GM19193 (cell line): ENCODE measurements around the gene KANSL1.

Experiments used
- POLR2A ChIP-seq: IDR thresholded peaks from 4 replicates; pipeline ENCODE4 v1.6.1; 2011; ENCODE audit not compliant: insufficient read depth, insufficient read length; ENCODE audit errors: extremely low read depth

KANSL1 gene

DNA sequence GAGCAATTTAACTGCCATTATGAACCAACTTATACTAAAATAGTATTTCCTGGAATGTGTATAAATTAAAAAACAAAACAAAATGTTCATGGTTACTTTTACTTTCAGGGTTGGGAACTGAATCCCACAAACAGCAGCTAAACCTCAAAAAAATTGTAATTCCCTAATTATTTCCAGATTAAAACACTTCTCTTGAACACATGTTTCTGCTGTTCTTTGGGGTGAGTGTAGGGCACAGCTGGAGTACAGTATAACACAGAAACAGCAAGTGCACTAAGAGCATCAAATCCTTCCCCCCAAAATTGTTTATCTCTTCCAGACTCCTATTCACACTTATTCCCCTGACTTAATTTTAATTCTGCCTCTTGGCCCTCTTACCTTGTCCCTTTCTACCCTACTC, 56.4 kb downstream of the KANSL1 start:
- no peak for TF ChIP-seq POLR2A

DNA sequence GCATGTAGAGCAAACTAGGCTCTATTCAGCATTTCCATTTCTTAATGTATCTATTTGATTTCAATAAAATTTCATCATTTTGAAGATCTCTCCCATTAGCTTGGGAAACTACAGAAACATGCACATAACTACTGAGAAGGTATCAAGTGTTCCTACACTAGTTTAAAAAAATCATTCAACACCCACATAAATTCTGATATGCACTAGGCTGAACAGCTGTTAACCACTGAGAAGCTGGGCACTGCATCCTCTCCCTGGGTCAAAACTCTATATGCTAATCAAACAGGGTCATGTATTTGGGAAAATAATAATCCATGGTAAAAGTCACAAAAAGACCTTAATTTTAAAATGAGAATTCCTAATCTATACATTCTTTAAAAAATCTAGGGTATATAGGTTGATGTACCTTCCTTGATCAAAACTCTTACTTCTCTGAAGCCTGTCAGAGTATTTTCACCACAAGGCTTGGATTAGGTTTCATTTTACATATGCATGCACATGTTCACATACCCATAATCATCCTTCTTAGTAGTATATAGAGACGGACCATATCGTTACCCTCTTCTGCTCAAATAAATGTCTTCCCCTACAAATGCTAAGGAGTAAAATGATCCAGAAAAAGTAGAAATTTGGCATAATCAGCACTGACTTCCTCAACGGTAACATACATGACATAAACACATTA, 57.2 kb downstream of the KANSL1 start:
- no peak for TF ChIP-seq POLR2A

DNA sequence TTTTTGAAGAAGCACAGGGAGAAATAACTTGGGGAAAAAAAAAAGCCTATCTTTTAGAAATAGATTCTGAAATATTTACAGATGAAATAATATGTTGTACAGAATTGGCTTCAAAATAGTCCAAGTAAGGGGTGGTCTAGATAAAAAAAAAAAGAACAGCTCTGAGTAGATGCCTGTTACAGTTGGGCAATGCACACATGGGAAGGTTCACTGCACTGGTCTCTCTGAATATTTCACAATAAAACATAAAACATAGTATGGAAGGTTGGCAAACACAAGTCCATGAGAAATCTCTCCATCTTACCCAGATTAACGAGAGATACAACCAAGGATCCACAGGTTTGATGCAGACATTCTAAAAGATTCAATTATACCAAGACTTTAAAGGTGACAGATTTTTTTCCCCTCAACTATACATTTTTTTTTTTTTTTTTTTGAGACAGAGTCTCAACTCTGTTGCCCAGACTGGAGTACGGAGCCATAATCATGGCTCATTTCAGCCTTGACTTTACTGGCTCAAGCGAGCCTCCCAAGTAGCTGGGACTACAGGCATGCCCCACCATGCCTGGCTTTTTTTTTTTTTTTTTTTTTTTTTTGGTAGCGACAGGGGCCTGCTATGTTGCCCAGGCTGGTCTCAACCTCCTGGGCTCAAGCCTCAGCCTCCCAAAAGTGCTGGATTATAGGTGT, 58.0 kb downstream of the KANSL1 start:
- no peak for TF ChIP-seq POLR2A

DNA sequence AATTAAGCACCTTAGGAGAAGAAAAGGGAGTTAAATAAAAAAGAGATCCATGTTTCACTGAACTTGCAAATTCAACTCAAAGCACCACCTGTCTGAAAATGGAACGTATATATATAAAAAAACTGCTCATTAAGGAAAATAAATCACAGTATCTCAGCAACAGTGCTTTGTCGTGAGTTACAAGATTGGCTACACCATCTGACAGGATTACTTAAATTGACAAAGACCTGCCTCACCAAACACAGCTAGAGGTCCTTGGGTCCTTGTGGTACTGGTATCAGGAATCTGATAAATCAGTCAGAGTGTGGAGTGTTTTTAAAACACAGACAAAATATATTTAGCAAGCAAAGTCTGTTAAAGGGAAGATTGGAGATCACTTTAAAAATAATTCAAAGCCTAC, 63.9 kb downstream of the KANSL1 start:
- TF ChIP-seq POLR2A = no peak

DNA sequence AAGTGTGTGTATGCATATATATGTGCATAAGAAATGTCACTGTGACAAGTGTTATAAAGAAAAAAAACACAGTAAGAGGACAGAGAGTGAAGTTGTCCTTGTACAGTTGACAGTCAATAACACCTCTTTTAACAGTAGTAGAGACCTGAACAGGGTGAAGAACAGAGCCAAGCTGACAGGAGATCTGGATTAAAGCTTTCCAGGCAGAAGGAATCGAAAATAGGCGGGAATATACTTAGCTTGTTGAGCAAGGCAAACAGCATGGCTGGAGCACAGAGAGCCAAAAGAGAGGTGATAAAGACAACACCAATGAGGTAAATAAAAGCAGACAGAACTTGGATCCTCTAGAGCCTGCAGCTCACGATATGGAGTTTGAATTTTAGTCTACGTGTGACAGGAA, 64.8 kb downstream of the KANSL1 start:
- no peak for TF ChIP-seq POLR2A

DNA sequence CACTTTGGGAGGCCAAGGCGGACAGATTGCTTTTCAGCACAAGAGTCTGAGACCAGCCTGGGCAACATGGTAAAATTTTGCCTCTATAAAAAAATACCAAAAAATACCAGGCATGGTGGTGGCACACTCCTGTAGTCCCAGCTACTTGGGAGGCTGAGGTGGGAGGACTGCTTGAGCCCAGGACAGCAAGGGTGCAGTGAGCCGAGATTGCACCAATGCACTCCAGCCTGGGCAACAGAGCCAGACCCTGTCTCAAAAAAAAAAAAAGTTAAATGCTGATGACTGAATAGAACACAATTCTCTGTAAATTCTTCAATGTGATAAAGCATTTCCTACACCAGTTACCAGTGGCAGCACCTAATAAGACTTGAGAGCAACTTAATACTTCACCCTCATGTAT, 65.7 kb downstream of the KANSL1 start:
- no peak for TF ChIP-seq POLR2A

DNA sequence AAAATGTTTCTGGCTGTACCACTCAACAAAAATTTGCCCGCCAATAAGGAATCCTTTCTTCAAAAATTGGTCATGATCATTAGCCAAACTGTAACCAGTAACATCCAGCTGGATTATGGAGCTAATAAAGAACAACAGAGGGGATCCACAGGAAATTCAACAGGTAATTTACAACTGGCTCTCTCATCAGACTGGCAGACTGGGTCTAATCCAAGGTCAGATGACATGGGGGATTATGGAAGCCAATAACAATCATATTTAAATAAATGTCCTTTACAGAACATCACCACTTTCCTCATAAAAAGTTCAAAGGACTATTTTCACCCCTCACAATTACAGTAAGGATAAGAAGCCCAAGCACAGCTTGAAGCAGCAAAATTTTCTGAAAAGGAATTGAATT, 66.4 kb downstream of the KANSL1 start:
- no peak for TF ChIP-seq POLR2A

DNA sequence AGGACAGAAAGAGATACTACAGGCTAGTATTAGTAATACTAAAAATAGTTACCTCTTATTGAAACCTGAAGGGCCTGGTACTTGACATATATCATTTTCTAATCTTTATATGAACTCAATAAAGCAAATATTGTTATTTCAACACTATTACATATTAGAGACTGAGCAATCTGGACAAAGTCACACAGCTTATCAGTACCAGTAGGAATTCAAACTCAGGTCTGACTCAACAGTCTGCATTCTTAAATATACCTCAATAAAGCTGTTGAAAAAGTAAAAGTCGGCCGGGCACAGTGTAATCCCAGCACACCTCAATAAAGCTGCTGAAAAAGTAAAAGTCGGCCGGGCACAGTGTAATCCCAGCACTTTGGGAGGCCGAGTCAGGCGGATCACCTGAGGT, 67.4 kb downstream of the KANSL1 start:
- no peak for TF ChIP-seq POLR2A

DNA sequence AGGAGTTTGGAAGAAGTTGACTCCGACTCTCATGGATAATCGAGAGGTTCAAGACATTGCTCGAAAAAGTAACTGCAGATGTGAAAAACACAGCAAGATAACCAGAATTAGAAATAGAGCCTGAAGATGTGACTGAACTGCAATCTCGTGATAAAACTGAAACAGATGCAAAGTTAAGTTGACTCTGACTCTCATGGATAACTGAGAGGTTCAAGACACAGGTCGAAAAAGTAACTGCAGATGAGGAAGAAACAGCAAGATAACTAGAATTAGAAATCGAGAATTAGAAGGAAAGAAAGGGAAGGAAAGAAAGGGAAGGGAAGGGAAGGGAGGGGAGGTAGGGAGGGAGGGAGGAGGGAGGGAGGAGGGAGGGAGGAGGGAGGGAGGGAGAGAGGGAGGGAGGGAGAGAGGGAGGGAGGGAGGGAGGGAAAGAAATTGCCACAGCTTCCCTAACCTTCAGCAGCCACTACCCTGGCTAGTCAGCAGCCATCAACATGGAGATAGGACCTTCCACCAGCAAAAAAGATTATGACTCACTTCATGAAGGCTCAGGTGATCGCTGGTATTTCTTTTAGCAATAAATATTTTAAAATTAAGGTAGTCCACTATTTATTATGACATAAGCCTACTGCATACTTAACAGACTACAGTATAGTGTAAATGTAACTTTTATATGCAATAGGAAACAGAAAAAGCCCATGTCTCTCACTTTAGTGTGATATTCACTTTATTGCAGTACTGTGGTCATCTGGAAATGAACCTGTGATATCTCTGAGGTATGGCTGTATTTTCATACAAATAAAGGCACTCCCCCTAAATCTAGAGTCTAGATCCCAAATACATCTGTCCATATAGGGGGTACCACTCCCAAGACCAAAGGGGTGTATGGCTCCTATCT, 68.3 kb downstream of the KANSL1 start:
- TF ChIP-seq POLR2A = no peak

DNA sequence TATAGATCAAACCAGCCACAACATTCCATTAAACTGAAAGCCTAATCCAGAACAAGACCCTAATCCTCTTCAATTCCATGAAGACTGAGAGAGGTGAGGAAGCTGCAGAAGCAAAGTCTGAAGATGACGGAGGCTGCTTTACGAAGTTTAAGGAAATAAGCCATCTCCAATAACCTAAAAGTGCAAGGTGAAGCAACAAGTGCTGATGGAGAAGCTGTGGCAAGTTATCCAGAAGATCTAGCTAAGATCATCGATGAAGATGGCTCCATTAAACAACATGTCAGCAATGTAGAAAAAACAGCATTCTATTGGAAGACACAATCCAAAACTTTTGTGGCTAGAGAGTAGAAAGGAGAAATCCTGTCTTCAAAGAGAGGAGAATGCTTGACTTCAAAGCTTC, 69.6 kb downstream of the KANSL1 start:
- TF ChIP-seq POLR2A = no peak

DNA sequence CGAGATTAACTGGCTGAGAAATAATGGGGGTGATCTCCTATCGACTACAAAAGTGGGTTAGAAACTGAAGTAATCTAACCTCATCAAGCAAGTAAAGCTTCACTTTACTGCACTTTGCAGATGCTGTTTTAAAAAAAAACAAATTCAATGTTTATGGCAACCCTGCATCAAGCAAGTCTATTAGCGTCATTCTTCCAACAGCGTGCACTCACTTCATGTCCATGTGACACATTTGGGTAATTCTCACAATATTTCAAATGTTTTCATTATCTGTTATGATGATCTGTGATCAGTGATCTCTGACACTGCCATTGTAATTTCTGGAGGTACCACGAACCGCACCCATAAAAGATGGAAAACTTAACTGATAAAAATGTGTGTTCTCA, 70.8 kb downstream of the KANSL1 start:
- TF ChIP-seq POLR2A = no peak

DNA sequence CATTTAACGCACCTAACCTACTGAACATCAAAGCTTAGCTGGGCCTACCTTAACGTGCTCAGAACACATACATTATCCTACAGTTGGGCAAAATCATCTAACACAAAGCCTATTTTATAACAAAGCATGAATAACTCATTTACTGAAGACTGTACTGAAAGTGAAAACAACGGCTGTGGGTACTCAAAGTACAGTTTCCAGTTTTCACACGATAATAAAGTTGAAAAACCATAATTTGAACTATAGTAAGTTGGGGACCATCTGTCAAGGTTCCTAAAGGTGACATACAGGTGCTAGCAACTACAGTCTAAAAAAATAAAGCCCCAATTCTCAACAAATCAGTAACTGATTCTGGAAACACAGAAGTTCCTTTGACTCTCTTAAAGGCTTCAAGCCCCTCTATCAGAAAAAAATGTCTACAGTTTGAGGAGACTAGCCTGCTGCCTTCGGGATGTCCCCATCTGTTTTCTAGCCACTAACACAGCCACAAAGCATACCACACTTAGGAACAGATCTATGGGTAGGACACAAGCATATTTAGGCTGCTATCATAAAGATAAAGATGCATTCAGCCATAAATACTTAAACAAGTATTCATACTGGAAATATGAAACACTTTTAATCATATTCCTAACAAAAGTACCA, 71.3 kb downstream of the KANSL1 start:
- no peak for TF ChIP-seq POLR2A

DNA sequence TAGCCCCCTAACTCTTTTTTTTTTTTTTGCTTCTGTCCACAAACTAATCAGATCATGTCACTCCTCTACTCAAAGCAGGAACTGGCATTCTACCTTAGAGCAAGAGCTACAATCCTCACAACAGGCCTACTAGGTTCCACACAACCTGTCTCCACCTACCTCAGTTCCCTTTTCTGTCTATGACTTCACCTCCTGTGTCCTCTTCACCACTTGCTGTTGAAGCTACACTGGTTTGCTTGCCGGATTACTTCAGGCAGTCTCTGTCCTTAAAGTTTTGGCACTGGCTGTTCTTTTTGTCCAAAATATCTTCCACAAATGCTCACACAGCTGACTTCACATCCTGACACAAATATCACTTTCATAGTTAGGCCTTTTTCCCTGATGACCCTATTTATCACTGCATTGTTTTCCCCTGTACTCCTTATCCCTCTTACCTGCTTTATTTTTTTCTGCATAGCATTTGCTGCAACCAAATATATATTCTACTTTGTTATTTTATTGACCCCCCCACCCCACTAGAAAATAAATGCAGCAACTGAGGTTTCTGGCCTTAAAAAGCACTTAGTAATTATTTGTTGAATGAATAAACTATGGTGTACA, 72.0 kb downstream of the KANSL1 start:
- TF ChIP-seq POLR2A = no peak

DNA sequence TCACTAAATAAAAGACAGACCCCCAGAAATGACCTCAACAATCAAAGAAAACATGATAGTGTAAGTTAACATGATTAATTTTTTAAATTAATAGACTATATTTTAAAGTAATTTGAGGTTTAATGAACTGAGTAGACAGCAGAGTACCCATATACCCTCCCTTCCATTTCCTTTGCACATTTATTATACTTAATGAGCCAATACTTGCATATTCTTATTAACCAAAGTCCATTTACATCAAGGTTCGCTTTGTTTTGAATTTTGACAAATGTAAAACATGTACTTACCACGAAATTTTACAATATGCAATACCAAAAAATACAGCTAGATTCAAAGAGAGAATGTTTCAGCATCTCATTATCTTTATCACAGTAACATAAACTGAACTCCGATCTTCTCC, 72.7 kb downstream of the KANSL1 start:
- no peak for TF ChIP-seq POLR2A

DNA sequence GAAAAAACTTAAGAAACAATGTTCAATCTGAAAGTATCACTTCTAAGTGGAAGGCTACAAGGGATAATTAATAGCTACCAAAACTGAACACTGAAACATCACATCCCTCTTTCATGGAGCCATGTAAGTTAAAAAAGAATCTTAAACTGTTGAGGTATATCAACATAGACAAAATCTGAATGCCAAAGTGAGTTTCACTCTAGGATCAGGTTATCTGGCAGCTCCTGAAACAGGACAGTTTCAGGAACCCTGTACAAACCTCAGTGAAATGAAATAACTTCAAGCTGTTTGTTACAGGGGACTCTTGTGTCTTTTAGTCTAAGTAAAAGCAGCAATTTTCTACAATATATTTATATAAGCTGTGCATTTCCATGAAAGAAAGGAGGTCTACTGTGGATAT, 73.2 kb downstream of the KANSL1 start:
- no peak for TF ChIP-seq POLR2A

DNA sequence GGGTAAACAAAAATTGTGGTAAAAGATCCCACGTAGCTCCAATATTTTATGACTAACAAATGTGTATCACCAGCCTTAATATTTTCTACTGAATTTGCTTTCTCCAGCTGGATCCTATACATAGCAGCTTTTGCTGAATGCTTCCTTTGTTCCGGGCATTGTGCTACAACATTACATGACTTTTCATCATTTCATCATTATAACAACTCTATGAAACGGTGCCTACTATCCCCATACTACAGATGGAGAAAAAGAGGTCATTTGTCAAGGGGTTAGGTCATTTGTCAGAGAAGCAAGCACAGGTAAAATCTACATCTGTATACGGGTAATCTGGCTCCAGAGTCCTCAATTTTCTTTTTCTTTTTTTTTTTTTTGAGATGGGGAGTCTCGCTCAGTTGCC, 74.3 kb downstream of the KANSL1 start:
- TF ChIP-seq POLR2A = no peak
